B cell (primary cell): ENCODE measurements around the gene PCNX4. TPM values are rescaled to one million over a fixed set of nuclear protein-coding genes. Genes with fewer than 3 reads are reported as not detected.

ENCODE experiments used
- ATAC-seq: fragments of 200-7000 bp; cut with Tn5 transposase; one replicate; pipeline ENCODE4 v1.10.0; 2021; ENCODE audit warnings: low read depth, mild to moderate bottlenecking, moderate number of reproducible peaks, moderate library complexity
- CTCF ChIA-PET: fragments of 350-600 bp; sonication (Branson Sonifier 250); formaldehyde crosslinking; loops from one replicate; lab custom pipeline; 2021; ENCODE audit warnings: antibody characterized with exemption, inconsistent platforms; lab: Charles Lee
- POLR2A ChIA-PET: fragments of 350-600 bp; sonication (Branson Sonifier 250); formaldehyde crosslinking; loops from one replicate; lab custom pipeline; 2021; ENCODE audit warnings: antibody characterized with exemption; lab: Charles Lee
- DNase-seq: peaks from one replicate; pipeline ENCODE4 v3.0.0; 2013
- H2AFZ ChIP-seq: 2 replicates; pipeline ENCODE4 v1.6.1; 2012; ENCODE audit warnings: mild to moderate bottlenecking, low read depth, low read length; ENCODE audit not compliant: insufficient read depth, poor library complexity, severe bottlenecking
- H3K27ac ChIP-seq, 2 donors: 1 replicate in 1 of 2; 2 replicates in 1 of 2; pipeline ENCODE4 v1.5.1; 2012 to 2013; ENCODE audit warnings: low read length in 2 of 2, mild to moderate bottlenecking in 2 of 2, moderate library complexity in 1 of 2
- H3K27me3 ChIP-seq, 4 experiments: fragments of 200-600 bp in 1 of 4; sonication (generic) in 1 of 4; replicated peaks in 1 of 4; 1 replicate in 2 of 4; 2 replicates in 2 of 4; pipeline versions ENCODE4 v1.6.1 to v1.7.0; 2013 to 2016; ENCODE audit warnings: low read length in 3 of 4, mild to moderate bottlenecking in 2 of 4, mixed read lengths in 1 of 4, moderate library complexity in 1 of 4; ENCODE audit not compliant: insufficient read depth in 4 of 4, control insufficient read depth in 3 of 4; ENCODE audit errors: control extremely low read depth in 1 of 4
- H3K36me3 ChIP-seq, 2 experiments: replicated peaks in 1 of 2; 1 replicate in 1 of 2; 2 replicates in 1 of 2; pipeline versions ENCODE4 v1.6.1 to v1.7.1; 2013; ENCODE audit warnings: low read length in 1 of 2; ENCODE audit not compliant: insufficient read depth in 2 of 2, control insufficient read depth in 1 of 2; ENCODE audit errors: control extremely low read depth in 1 of 2, extremely low read depth in 1 of 2
- H3K4me1 ChIP-seq, 2 donors: fragments of 200-600 bp in 1 of 2; sonication (generic) in 1 of 2; 1 replicate in 1 of 2; 2 replicates in 1 of 2; pipeline versions ENCODE4 v1.5.1 to v1.6.1; 2013 to 2017; ENCODE audit warnings: low read length in 2 of 2; ENCODE audit not compliant: control insufficient read depth in 2 of 2, insufficient read depth in 2 of 2
- H3K4me2 ChIP-seq: replicated peaks from 2 replicates; pipeline ENCODE3; 2012; ENCODE audit warnings: mild to moderate bottlenecking, low read depth, low read length; ENCODE audit not compliant: poor library complexity, severe bottlenecking
- H3K4me3 ChIP-seq, 5 experiments: fragments of 200-600 bp in 1 of 5; sonication (generic) in 1 of 5; 1 replicate in 3 of 5; 2 replicates in 2 of 5; pipeline versions ENCODE4 v1.5.1 to v1.7.0; 2011 to 2016; ENCODE audit warnings: low read length in 4 of 5, mild to moderate bottlenecking in 4 of 5, low read depth in 2 of 5, control low read depth in 1 of 5, moderate library complexity in 1 of 5; ENCODE audit not compliant: insufficient read depth in 1 of 5; ENCODE audit errors: control extremely low read depth in 1 of 5, extremely low read depth in 1 of 5
- H3K79me2 ChIP-seq: fragments of 200-600 bp; sonication (generic); one replicate; pipeline ENCODE4 v1.6.0; 2016; ENCODE audit warnings: low read length; ENCODE audit not compliant: control insufficient read depth, insufficient read depth
- H3K9ac ChIP-seq: fragments of 200-600 bp; sonication (generic); 2 replicates; pipeline ENCODE4 v1.6.1; 2017; ENCODE audit warnings: mild to moderate bottlenecking, low read length, moderate library complexity
- H3K9me3 ChIP-seq, 3 donors: one replicate each; pipeline versions ENCODE4 v1.6.1 to v1.7.1; 2013; ENCODE audit warnings: low read length in 2 of 3; ENCODE audit not compliant: control insufficient read depth in 2 of 3, insufficient read depth in 1 of 3; ENCODE audit errors: control extremely low read depth in 1 of 3
- H4K20me1 ChIP-seq: 2 replicates; pipeline ENCODE4 v1.6.0; 2012; ENCODE audit warnings: mild to moderate bottlenecking, low read length; ENCODE audit not compliant: insufficient read depth, control insufficient read depth, poor library complexity, severe bottlenecking
- H3K27ac Mint-ChIP-seq: one replicate; pipeline ENCODE4 v1.8.0; 2021; ENCODE audit warnings: mixed read lengths
- H3K27me3 Mint-ChIP-seq: one replicate; pipeline ENCODE4 v1.8.0; 2021; ENCODE audit warnings: mixed read lengths
- H3K4me1 Mint-ChIP-seq: one replicate; pipeline ENCODE4 v1.8.0; 2021; ENCODE audit warnings: mixed read lengths
- H3K4me3 Mint-ChIP-seq: one replicate; pipeline ENCODE4 v1.8.0; 2021; ENCODE audit warnings: mixed read lengths
- H3K9me3 Mint-ChIP-seq: one replicate; pipeline ENCODE4 v1.8.0; 2022; ENCODE audit warnings: mixed read lengths; ENCODE audit not compliant: insufficient read depth
- CTCF ChIP-seq: fragments of 200-600 bp; IDR thresholded peaks from one replicate; pipeline ENCODE4 v1.8.0; 2022; ENCODE audit warnings: antibody characterized with exemption, mild to moderate bottlenecking
- EZH2 ChIP-seq: IDR thresholded peaks from 2 replicates; pipeline ENCODE4 v1.6.1; 2012; ENCODE audit warnings: borderline replicate concordance, low read depth, mild to moderate bottlenecking, moderate library complexity, low read length; ENCODE audit not compliant: insufficient read depth, poor library complexity, severe bottlenecking
- WGBS: methylation state at CpG from one replicate; pipeline ENCODE4 v1.1.5; 2013; ENCODE audit warnings: missing lambda C conversion rate; ENCODE audit not compliant: insufficient coverage; 5-methylcytosine and 5-hydroxymethylcytosine counted together
- intact Hi-C: fragments of 100-400 bp; cut with micrococcal nuclease; formaldehyde crosslinking; loops from one replicate; pipeline ENCODE4 v1.10.0; 2022
- polyA plus RNA-seq: library from polyadenylated mRNA; depleted of rRNA; stranded (reverse); fragments of >200 nt; gene quantifications from 2 replicates; pipeline ENCODE4 v1.2.3, GENCODE V29; 2012
- total RNA-seq, 2 donors: library from RNA; stranded (reverse); fragments of 120-200 nt in 1 of 2; gene quantifications; 1 replicate in 1 of 2; 2 replicates in 1 of 2; pipeline versions ENCODE4 v1.2.3 to v1.2.4, GENCODE V29; 2013 to 2022

PCNX4 gene
- total and polyA plus RNA-seq, 2 donors (not counting 1 experiment from before 2014, with no cell fraction given): 17.8 to 53.4 TPM

GRCh38 chr14:60165547-60165876, 73.8 kb downstream of the PCNX4 start:
- ChIA-PET POLR2A (interaction anchor here (0.8 to 1.9 kb wide), 6 partner anchors 14 to 166 kb away, joined by 3 to 10 read pairs (median 5); partner anchors contain the start of genes PCNX4 and PPM1A), CTCF (interaction anchor here (0.8 to 8.9 kb wide), 12 partner anchors 9 to 200 kb away, joined by 3 to 82 read pairs (median 4); partner anchors contain the start of genes PCNX4 and PPM1A)
- Histone ChIP-seq H2AFZ (peak overlapping the region; percentile 92), H3K9me3 (no peaks in the 10 kb centered on the region), H3K27me3 (no peaks in the 10 kb centered on the region), H3K4me3 (peak overlapping the region in 4 of 5 experiments; percentile 81 to 93 (median 88)), H3K79me2 (peaks cover 38% of the 10 kb centered on the region), H3K4me2 (peak overlapping the region; percentile 78), H3K27ac (peak overlapping the region; percentile 87 to 93), H3K4me1 (peaks cover 20 to 21% of the 10 kb centered on the region in 2 donors), H3K9ac (peak overlapping the region; percentile 93), H3K36me3 (no peaks in the 10 kb centered on the region), H4K20me1 (no peaks in the 10 kb centered on the region)
- Mint-ChIP-seq H3K4me3 (peak overlapping the region; percentile 95), H3K27ac (peak overlapping the region; percentile 99), H3K4me1 (peaks cover 43% of the 10 kb centered on the region), H3K9me3 (no peaks in the 10 kb centered on the region), H3K27me3 (no peaks in the 10 kb centered on the region)
- intact Hi-C loops: loop anchor here (1.0 to 2.0 kb wide), 4 partner anchors 19 to 200 kb away; partner anchors contain the start of gene PPM1A
- no peak for DNase-seq
- peak; percentile 8 for ATAC-seq
- TF ChIP-seq CTCF (no peak), EZH2 (no peak)
- WGBS: 0% methylated on average over 2 of the region's 4 CpGs

- no peaks in the 10 kb centered on the region for H3K9me3 Mint-ChIP-seq
- Histone ChIP-seq H3K4me3 (peak overlapping the region in 1 of 5 experiments; percentile 87), H3K4me1 (peaks cover 20 to 21% of the 10 kb centered on the region in 2 donors), H3K36me3 (no peaks in the 10 kb centered on the region), H3K27me3 (no peaks in the 10 kb centered on the region), H2AFZ (peak overlapping the region; percentile 92), H3K79me2 (peaks cover 35% of the 10 kb centered on the region), H3K9ac (peak overlapping the region; percentile 93), H4K20me1 (no peaks in the 10 kb centered on the region), H3K9me3 (no peaks in the 10 kb centered on the region), H3K27ac (peak overlapping the region; percentile 87 to 93), H3K4me2 (peak overlapping the region; percentile 78)
- H3K27ac Mint-ChIP-seq: peak overlapping the region; percentile 99
- ChIA-PET CTCF (interaction anchor here (0.9 to 8.9 kb wide), 9 partner anchors 8 to 201 kb away, joined by 3 to 82 read pairs (median 4); partner anchors contain the start of gene PPM1A), POLR2A (interaction anchor here (0.9 to 1.9 kb wide), 4 partner anchors 15 to 83 kb away, joined by 4 to 10 read pairs (median 7); partner anchors contain the start of genes PCNX4 and PPM1A)
- H3K27me3 Mint-ChIP-seq: no peaks in the 10 kb centered on the region
- no peak for TF ChIP-seq EZH2
- no peak for TF ChIP-seq CTCF
- H3K4me1 Mint-ChIP-seq: peaks cover 40% of the 10 kb centered on the region
- peak; percentile 37 for DNase-seq
- intact Hi-C loops: no loop called here
- WGBS: no CpG with 5 or more reads among the region's 3 CpGs
- ATAC-seq: no peak
- H3K4me3 Mint-ChIP-seq: peak overlapping the region; percentile 95
These were observed 74.4 kb downstream of the PCNX4 start for GRCh38 chr14:60166142-60166541.
